NOMO-1 (cell line): ENCODE measurements around the gene PTEN.
"Not testable (repeated sequence)": the region's sequence is repeated elsewhere in the genome, so short reads cannot be mapped to it uniquely, and the experiment has no call there.

ENCODE experiments used
- DNase-seq, 2 experiments: peaks; one replicate each; lab custom pipeline; 2025; ENCODE audit not compliant: unreplicated experiment in 2 of 2; lab: John Stamatoyannopoulos, UW

PTEN gene

GRCh38 chr10:87863053-87863943 lies at the start of gene PTEN, which contains the start of gene KLLN:
Gene PTEN (plus strand): TSS chr10:87863625. CDS start chr10:87864470, 845 bp downstream.
Gene KLLN (minus strand): TSS chr10:87863533. CDS start chr10:87862487, 1,046 bp downstream.
- DNase-seq: peak; percentile 87 to 91

- no peak for DNase-seq
Observed at GRCh38 chr10:87816163-87816897, 47.1 kb upstream of the PTEN start.

- DNase-seq: peak; percentile 8 to 40
Observed at GRCh38 chr10:87816898-87817608, 46.4 kb upstream of the PTEN start.

GRCh38 chr10:87817609-87818504 lies 45.6 kb upstream of the PTEN start, which contains the start of gene ATAD1:
Gene ATAD1 (minus strand): TSS chr10:87818226. CDS start chr10:87814599, 3,627 bp downstream.
- DNase-seq: peak; percentile 90

- peak; percentile 43 to 52 for DNase-seq
Observed at GRCh38 chr10:87818505-87819288, 44.7 kb upstream of the PTEN start.

GRCh38 chr10:87819289-87819585 lies 44.2 kb upstream of the PTEN start:
- DNase-seq: no peak

GRCh38 chr10:87826653-87827052 lies 36.8 kb upstream of the PTEN start:
- DNase-seq: no peak

GRCh38 chr10:87827681-87828080 lies 35.7 kb upstream of the PTEN start:
- no peak for DNase-seq

- not testable (repeated sequence) for DNase-seq
Observed at GRCh38 chr10:87829051-87829450, 34.4 kb upstream of the PTEN start.

GRCh38 chr10:87829986-87830729 lies 33.3 kb upstream of the PTEN start:
- DNase-seq: no peak

- DNase-seq: no peak
Observed at GRCh38 chr10:87836098-87836497, 27.3 kb upstream of the PTEN start.

GRCh38 chr10:87837445-87837844 lies 26.0 kb upstream of the PTEN start:
- DNase-seq: peak; percentile 22 to 89

GRCh38 chr10:87838650-87839049 lies 24.8 kb upstream of the PTEN start:
- DNase-seq: no peak

GRCh38 chr10:87841186-87841585 lies 22.2 kb upstream of the PTEN start:
- no peak for DNase-seq

- DNase-seq: no peak
Observed at GRCh38 chr10:87842220-87842641, 21.2 kb upstream of the PTEN start.

- no peak for DNase-seq
Observed at GRCh38 chr10:87842776-87843497, 20.5 kb upstream of the PTEN start.

- DNase-seq: no peak
Observed at GRCh38 chr10:87843714-87844113, 19.7 kb upstream of the PTEN start.
